Neural cell (in vitro differentiated cells): Measurements from ENCODE around the gene CHPF2. TPM values are rescaled to one million over a fixed set of nuclear protein-coding genes. Genes with fewer than 3 reads are reported as not detected.

Source experiments
- H2AFZ ChIP-seq: fragments of 200-600, 300-800 bp; sonication (generic), shearing (Covaris generic); 2 replicates; pipeline ENCODE4 v1.6.0; 2014; ENCODE audit warnings: low read depth, mild to moderate bottlenecking, antibody characterized with exemption, low read length, moderate library complexity
- H3F3A ChIP-seq: fragments of 200-600 bp; shearing (Covaris generic); 2 replicates; pipeline ENCODE4 v1.6.1; 2016; ENCODE audit warnings: mild to moderate bottlenecking, moderate library complexity, mixed read lengths, antibody characterized with exemption, low read length; ENCODE audit not compliant: insufficient read depth, poor library complexity, severe bottlenecking
- H3K27ac ChIP-seq: fragments of 200-600, 300-800 bp; sonication (generic), shearing (Covaris generic); 2 replicates; pipeline ENCODE4 v1.5.1; 2014; ENCODE audit warnings: mild to moderate bottlenecking, low read length, moderate library complexity
- H3K27me3 ChIP-seq: fragments of 300-800, 200-600 bp; sonication (generic), shearing (Covaris generic); 2 replicates; pipeline ENCODE4 v1.6.0; 2014; ENCODE audit warnings: mild to moderate bottlenecking, low read depth, low read length, moderate library complexity; ENCODE audit not compliant: insufficient read depth
- H3K36me3 ChIP-seq: fragments of 300-800, 200-600 bp; sonication (generic), shearing (Covaris generic); 2 replicates; pipeline ENCODE4 v1.5.1; 2014; ENCODE audit warnings: mild to moderate bottlenecking, antibody characterized with exemption, low read length, moderate library complexity; ENCODE audit not compliant: insufficient read depth
- H3K4me2 ChIP-seq: fragments of 300-800, 200-600 bp; sonication (generic), shearing (Covaris generic); 2 replicates; pipeline ENCODE4 v1.6.0; 2014; ENCODE audit warnings: mild to moderate bottlenecking, low read length
- H3K4me3 ChIP-seq: fragments of 300-800, 200-600 bp; sonication (generic), shearing (Covaris generic); 2 replicates; pipeline ENCODE4 v1.5.1; 2014; ENCODE audit warnings: mild to moderate bottlenecking, low read length, moderate library complexity
- H3K79me2 ChIP-seq: fragments of 200-600 bp; shearing (Covaris generic); replicated peaks from 2 replicates; pipeline ENCODE4 v1.6.0; 2014; ENCODE audit warnings: mild to moderate bottlenecking, low read length, moderate library complexity; ENCODE audit not compliant: insufficient read depth
- H3K9ac ChIP-seq: fragments of 300-800, 200-600 bp; sonication (generic), shearing (Covaris generic); 2 replicates; pipeline ENCODE4 v1.6.1; 2016; ENCODE audit warnings: mild to moderate bottlenecking, low read length, mixed read lengths
- H3K9me2 ChIP-seq: fragments of 200-600 bp; shearing (Covaris generic); 2 replicates; pipeline ENCODE4 v1.6.1; 2016; ENCODE audit warnings: mild to moderate bottlenecking, low read length, mixed read lengths; ENCODE audit not compliant: insufficient read depth
- H3K9me3 ChIP-seq: fragments of 200-600, 300-800 bp; sonication (generic), shearing (Covaris generic); 2 replicates; pipeline ENCODE4 v1.6.1; 2016; ENCODE audit warnings: mild to moderate bottlenecking, mixed run types, low read length, moderate library complexity, mixed read lengths
- H4K20me1 ChIP-seq: fragments of 200-600 bp; shearing (Covaris generic); 2 replicates; pipeline ENCODE4 v1.6.1; 2016; ENCODE audit warnings: mild to moderate bottlenecking, mixed run types; ENCODE audit not compliant: insufficient read depth
- EP300 ChIP-seq: fragments of 450-650 bp; conservative IDR thresholded peaks from 2 replicates; pipeline ENCODE4 v1.6.1; 2014; ENCODE audit warnings: antibody characterized with exemption, mild to moderate bottlenecking, moderate library complexity; ENCODE audit not compliant: poor library complexity, severe bottlenecking
- EZH2 ChIP-seq: fragments of 200-600, 300-800 bp; shearing (Covaris generic), sonication (generic); IDR thresholded peaks from 2 replicates; pipeline ENCODE4 v1.6.1; 2014; ENCODE audit warnings: antibody characterized with exemption, low read length, borderline replicate concordance, mild to moderate bottlenecking; ENCODE audit not compliant: insufficient read depth, poor library complexity, severe bottlenecking
- MXI1 ChIP-seq: fragments of 450-650 bp; conservative IDR thresholded peaks from 2 replicates; pipeline ENCODE4 v1.6.1; 2014; ENCODE audit warnings: antibody characterized with exemption, mild to moderate bottlenecking; ENCODE audit not compliant: poor library complexity, severe bottlenecking
- POLR2AphosphoS5 ChIP-seq: IDR thresholded peaks from 2 replicates; pipeline ENCODE4 v1.6.1; 2012
- RAD21 ChIP-seq: fragments of 450-650 bp; conservative IDR thresholded peaks from 2 replicates; pipeline ENCODE4 v1.6.1; 2014; ENCODE audit warnings: antibody characterized with exemption, mild to moderate bottlenecking, moderate library complexity
- REST ChIP-seq: IDR thresholded peaks from 2 replicates; pipeline ENCODE4 v1.6.1; 2012; ENCODE audit warnings: borderline replicate concordance
- SMC3 ChIP-seq: fragments of 450-650 bp; conservative IDR thresholded peaks from 2 replicates; pipeline ENCODE4 v1.6.1; 2014; ENCODE audit warnings: antibody characterized with exemption, mild to moderate bottlenecking, moderate library complexity; ENCODE audit not compliant: poor library complexity
- TAF1 ChIP-seq: IDR thresholded peaks from 2 replicates; pipeline ENCODE4 v1.6.1; 2012; ENCODE audit warnings: low read depth
- polyA plus RNA-seq: library from polyadenylated mRNA; depleted of rRNA; stranded (reverse); fragments of >200 nt; gene quantifications from 2 replicates; pipeline ENCODE4 v1.2.3, GENCODE V29; 2014
- TF ChIP-seq, protein P1 (sequence below): fragments of 450-650 bp; IDR thresholded peaks from 2 replicates; pipeline ENCODE4 v1.5.1; 2014; ENCODE audit warnings: antibody characterized with exemption, mild to moderate bottlenecking, moderate library complexity; ENCODE audit not compliant: poor library complexity, severe bottlenecking

The CHPF2 gene
- polyA plus RNA-seq, 1 donor from 2014 or later = 22.5 TPM

GRCh38 chr7:151240942-151241754 lies 8.9 kb downstream of the CHPF2 start:
- Histone ChIP-seq H3F3A (no peaks in the 10 kb centered on the region), H3K9ac (no peak overlapping the region), H3K9me3 (no peaks in the 10 kb centered on the region), H3K27me3 (no peaks in the 10 kb centered on the region), H3K4me3 (no peak overlapping the region), H4K20me1 (no peaks in the 10 kb centered on the region), H3K36me3 (no peaks in the 10 kb centered on the region), H3K4me2 (no peak overlapping the region), H3K9me2 (no peaks in the 10 kb centered on the region), H3K79me2 (no peaks in the 10 kb centered on the region), H2AFZ (no peak overlapping the region), H3K27ac (no peak overlapping the region)
- TF ChIP-seq EZH2 (no peak), TAF1 (no peak), REST (no peak), MXI1 (no peak), POLR2AphosphoS5 (no peak), RAD21 (no peak), SMC3 (no peak), EP300 (no peak)
- TF ChIP-seq, protein P1, sequence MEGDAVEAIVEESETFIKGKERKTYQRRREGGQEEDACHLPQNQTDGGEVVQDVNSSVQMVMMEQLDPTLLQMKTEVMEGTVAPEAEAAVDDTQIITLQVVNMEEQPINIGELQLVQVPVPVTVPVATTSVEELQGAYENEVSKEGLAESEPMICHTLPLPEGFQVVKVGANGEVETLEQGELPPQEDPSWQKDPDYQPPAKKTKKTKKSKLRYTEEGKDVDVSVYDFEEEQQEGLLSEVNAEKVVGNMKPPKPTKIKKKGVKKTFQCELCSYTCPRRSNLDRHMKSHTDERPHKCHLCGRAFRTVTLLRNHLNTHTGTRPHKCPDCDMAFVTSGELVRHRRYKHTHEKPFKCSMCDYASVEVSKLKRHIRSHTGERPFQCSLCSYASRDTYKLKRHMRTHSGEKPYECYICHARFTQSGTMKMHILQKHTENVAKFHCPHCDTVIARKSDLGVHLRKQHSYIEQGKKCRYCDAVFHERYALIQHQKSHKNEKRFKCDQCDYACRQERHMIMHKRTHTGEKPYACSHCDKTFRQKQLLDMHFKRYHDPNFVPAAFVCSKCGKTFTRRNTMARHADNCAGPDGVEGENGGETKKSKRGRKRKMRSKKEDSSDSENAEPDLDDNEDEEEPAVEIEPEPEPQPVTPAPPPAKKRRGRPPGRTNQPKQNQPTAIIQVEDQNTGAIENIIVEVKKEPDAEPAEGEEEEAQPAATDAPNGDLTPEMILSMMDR = no peak

DNA sequence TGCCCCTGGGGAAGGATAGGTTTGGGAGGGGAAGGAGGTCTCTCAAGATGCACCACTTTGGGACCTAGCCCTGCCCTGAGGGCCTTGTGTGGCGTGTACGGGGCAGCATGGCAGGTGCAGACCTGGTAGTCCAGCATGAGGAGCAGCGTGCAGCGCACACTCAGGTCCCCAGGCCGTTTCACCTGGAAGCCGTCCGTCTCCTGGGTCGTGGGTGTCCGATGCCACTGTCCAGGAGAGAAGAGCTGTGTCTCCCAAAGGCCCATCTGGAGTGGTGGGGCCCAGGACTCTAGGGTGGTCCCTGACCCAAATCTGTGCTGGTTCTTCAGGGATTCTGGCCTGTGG lies 9.4 kb downstream of the CHPF2 start:
- Histone ChIP-seq H2AFZ (no peak overlapping the region), H3K27ac (no peak overlapping the region), H3K27me3 (no peaks in the 10 kb centered on the region), H3K4me3 (no peak overlapping the region), H3K36me3 (no peaks in the 10 kb centered on the region), H3F3A (no peaks in the 10 kb centered on the region), H3K79me2 (peaks cover 3% of the 10 kb centered on the region), H3K9me2 (no peaks in the 10 kb centered on the region), H3K9me3 (no peaks in the 10 kb centered on the region), H4K20me1 (no peaks in the 10 kb centered on the region), H3K4me2 (no peak overlapping the region), H3K9ac (no peak overlapping the region)
- TF ChIP-seq EZH2 = no peak
- TF ChIP-seq, protein P1 = no peak
- no peak for TF ChIP-seq RAD21
- TF ChIP-seq EP300 = no peak
- no peak for TF ChIP-seq SMC3
- no peak for TF ChIP-seq TAF1
- TF ChIP-seq MXI1 = no peak
- TF ChIP-seq POLR2AphosphoS5 = no peak
- TF ChIP-seq REST = no peak
